IMR-90 (cell line): Measurements from ENCODE around the gene CSNK2A1.

Experiments used
- BHLHE40 ChIP-seq: fragments of 150-350 bp; IDR thresholded peaks from 2 replicates; pipeline ENCODE4 v1.6.1; 2016; ENCODE audit warnings: mild to moderate bottlenecking, low read depth, low read length
- MAFK ChIP-seq: IDR thresholded peaks from 2 replicates; pipeline ENCODE4 v1.6.1; 2012; ENCODE audit warnings: low read depth, low read length, improper control_type of control experiment
- MXI1 ChIP-seq: IDR thresholded peaks from 2 replicates; pipeline ENCODE4 v1.6.1; 2012; ENCODE audit warnings: low read depth, mild to moderate bottlenecking, low read length, moderate library complexity, borderline replicate concordance
- NFE2L2 ChIP-seq: fragments of 150-350 bp; IDR thresholded peaks from 2 replicates; pipeline ENCODE4 v1.6.1; 2016; ENCODE audit warnings: low read depth, mild to moderate bottlenecking, low read length
- RAD21 ChIP-seq: IDR thresholded peaks from 2 replicates; pipeline ENCODE4 v1.6.1; 2012; ENCODE audit warnings: low read length, improper control_type of control experiment
- SMC3 ChIP-seq: fragments of 150-350 bp; IDR thresholded peaks from 2 replicates; pipeline ENCODE4 v1.6.1; 2016; ENCODE audit warnings: low read depth, mild to moderate bottlenecking, antibody characterized with exemption, low read length, moderate library complexity
- TF ChIP-seq, protein P1 (sequence below): conservative IDR thresholded peaks from 2 replicates; pipeline ENCODE4 v1.5.1; 2012; ENCODE audit warnings: mild to moderate bottlenecking, low read depth, low read length, improper control_type of control experiment
- TF ChIP-seq, protein P2 (sequence below): fragments of 150-350 bp; IDR thresholded peaks from 2 replicates; pipeline ENCODE4 v1.6.1; 2017; ENCODE audit warnings: mild to moderate bottlenecking, antibody characterized with exemption, low read length, low read depth

DNA sequence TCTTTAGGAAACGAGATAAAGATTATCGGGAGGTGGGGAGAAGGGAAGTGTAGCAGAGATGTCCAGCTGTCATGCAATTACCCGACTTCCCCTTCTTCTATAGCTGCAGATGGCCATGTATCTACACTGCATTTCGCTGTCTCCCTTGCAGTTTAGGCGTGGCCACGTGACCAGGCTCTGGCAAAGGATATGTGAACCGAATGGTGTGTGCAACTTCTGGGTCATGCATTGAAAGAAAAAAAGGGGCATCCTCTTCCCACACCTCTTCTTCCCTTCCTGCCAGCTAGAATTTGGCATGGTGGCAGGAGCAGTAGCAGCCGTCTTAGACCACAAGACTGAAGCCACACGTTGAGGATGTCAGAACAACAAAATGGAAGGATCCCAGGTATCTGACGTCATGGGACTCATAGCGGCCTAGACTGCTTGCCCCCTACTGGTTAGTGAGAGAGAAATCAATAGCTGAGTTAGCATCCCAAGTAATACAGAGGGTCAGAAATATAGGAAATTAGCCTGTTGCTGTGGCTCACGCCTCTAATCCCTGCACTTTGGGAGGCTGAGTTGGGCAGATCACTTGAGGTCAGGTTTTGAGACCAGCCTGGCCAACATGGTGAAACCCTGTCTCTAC is 33.7 kb upstream of the CSNK2A1 start:
- TF ChIP-seq BHLHE40 (no peak), MAFK (no peak), MXI1 (no peak), NFE2L2 (no peak), RAD21 (no peak), SMC3 (no peak)
- TF ChIP-seq, protein P1, sequence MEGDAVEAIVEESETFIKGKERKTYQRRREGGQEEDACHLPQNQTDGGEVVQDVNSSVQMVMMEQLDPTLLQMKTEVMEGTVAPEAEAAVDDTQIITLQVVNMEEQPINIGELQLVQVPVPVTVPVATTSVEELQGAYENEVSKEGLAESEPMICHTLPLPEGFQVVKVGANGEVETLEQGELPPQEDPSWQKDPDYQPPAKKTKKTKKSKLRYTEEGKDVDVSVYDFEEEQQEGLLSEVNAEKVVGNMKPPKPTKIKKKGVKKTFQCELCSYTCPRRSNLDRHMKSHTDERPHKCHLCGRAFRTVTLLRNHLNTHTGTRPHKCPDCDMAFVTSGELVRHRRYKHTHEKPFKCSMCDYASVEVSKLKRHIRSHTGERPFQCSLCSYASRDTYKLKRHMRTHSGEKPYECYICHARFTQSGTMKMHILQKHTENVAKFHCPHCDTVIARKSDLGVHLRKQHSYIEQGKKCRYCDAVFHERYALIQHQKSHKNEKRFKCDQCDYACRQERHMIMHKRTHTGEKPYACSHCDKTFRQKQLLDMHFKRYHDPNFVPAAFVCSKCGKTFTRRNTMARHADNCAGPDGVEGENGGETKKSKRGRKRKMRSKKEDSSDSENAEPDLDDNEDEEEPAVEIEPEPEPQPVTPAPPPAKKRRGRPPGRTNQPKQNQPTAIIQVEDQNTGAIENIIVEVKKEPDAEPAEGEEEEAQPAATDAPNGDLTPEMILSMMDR, result peak; percentile 29
- TF ChIP-seq, protein P2, sequence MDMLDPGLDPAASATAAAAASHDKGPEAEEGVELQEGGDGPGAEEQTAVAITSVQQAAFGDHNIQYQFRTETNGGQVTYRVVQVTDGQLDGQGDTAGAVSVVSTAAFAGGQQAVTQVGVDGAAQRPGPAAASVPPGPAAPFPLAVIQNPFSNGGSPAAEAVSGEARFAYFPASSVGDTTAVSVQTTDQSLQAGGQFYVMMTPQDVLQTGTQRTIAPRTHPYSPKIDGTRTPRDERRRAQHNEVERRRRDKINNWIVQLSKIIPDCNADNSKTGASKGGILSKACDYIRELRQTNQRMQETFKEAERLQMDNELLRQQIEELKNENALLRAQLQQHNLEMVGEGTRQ, result no peak
